DMS153 (cell line): ENCODE data around the gene HOXB4.
A peak's percentile ranks its signal among the peaks of the same experiment; 100 is the strongest.

Source experiments
- DNase-seq: peaks from one replicate; lab custom pipeline; 2025; lab: John Stamatoyannopoulos, UW

HOXB4 gene

DNA sequence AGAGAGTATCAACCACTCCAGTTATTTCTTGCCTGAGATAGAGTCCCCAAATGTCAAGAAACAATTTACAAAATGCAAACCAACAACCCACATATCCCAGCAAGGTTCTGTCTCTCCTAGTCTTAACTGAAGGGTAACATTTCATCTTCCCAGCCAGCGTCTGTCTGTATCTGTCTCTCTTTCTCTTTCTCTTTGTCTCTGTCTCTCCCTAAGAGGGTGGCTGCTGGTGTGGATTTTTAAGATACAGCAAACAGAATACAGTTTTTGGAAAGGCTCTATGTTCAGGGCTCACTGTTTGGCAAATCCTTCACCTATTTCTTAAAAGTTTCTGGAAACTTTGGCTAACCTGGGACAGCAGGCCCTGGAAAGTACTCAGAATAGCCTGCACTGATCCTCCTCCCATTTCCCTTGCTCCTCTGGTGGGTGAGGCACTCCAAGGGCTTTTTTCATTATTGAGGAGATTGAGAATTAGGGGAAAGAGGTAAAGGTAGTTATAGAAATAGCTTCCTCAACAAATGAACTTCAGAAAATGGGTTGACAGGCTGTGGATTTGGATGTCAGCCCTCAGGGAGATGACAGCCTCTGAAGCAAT is 6.2 kb downstream of the HOXB4 start:
- no peak for DNase-seq

GRCh38 chr17:48571024-48571818 is 6.9 kb downstream of the HOXB4 start:
- no peak for DNase-seq

DNA sequence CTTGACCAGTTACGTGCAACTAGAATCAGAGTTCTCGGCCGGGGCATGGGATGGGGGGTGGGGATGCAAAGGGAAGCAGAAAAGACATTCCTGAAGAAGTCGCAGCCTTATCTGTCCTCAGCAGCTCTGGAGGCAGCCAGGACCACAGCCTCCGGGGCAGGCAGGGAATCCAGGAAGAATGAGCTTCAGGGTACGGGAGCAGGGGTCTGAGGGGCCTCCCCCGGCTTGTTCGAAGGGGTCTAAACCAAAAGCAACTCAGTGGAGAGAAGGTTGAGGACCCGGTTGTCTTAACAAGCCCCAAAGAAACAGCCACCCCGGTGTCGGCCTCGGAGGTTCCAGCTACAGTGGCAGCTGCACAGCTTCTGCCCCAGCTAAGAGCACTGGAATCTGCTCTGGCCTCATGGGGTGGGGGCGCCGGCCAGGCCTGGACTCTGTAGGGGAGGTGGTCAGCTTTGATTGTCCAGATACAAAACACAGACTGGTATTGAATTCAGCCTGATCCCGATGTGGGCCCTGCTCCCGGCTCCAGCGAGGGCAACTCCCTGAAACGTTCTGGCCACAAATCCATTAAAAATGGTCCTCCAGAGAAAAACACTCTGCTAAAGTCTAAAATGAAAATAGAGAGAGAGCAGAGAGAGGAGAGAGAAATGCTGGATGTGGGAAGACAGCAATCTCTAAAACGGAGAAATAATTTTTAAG is 7.7 kb downstream of the HOXB4 start:
- DNase-seq, result no peak

GRCh38 chr17:48569674-48570324 is 8.4 kb downstream of the HOXB4 start:
- DNase-seq, result no peak

DNA sequence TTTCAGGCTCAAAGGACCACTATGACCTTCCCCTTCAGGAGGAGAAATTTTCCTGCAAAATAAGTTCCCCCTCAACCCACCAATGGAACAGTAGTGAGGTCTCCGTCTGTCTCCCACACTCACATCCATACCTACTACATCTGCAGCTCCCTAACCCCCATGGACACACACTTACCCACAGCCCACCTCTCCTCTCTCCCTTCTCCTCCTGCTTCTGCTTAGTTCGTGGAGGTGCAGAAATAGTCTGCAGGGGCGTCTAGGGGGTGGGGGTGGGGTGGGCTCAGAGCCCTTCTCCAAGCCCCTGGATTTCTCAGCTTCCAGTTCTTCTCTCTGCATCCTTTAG is 8.9 kb downstream of the HOXB4 start:
- DNase-seq, result no peak

- DNase-seq, result no peak
These were observed 9.5 kb downstream of the HOXB4 start for GRCh38 chr17:48568499-48569239.

- no peak for DNase-seq
These were observed 10.3 kb downstream of the HOXB4 start for GRCh38 chr17:48567646-48568354.

DNA sequence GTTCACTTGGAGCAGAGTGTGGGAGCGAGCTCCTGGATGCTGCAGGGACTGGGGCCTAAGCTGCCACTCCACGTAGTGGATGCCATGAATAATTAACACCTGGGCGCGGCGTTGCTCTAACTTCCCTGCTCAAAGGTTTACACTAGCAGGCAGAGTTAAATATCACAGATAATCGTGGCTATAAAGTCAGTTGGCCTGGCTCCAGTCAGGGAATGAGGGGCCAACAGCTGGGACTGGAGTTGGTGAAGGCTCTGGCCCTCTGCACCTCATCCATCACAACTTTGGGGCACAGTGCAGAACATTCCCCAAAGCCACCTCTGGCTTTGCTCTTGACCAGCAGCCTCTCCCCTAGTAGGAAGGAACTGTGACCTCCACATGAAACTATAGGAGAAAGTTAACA is 10.9 kb downstream of the HOXB4 start:
- DNase-seq, result peak; percentile 22

DNA sequence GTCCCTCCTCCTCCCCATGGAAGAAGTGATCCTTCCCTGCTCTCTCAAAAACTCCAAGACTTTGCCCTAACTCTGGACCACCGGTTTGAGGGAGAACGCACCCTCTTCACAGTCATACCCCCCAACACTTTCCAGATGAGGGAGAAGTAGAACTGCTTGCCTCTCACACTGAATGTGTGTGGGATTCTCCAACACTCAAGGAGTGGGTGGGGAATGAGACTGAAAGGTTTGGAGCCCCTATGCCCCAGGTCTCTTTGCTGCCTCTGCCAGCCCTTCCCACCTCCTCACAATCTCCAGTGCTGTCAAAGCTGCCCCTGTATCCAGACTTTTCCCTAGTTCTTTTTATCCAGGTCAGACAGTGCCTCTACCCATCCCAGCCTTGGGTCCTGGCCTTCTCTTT is 11.4 kb downstream of the HOXB4 start:
- no peak for DNase-seq

DNA sequence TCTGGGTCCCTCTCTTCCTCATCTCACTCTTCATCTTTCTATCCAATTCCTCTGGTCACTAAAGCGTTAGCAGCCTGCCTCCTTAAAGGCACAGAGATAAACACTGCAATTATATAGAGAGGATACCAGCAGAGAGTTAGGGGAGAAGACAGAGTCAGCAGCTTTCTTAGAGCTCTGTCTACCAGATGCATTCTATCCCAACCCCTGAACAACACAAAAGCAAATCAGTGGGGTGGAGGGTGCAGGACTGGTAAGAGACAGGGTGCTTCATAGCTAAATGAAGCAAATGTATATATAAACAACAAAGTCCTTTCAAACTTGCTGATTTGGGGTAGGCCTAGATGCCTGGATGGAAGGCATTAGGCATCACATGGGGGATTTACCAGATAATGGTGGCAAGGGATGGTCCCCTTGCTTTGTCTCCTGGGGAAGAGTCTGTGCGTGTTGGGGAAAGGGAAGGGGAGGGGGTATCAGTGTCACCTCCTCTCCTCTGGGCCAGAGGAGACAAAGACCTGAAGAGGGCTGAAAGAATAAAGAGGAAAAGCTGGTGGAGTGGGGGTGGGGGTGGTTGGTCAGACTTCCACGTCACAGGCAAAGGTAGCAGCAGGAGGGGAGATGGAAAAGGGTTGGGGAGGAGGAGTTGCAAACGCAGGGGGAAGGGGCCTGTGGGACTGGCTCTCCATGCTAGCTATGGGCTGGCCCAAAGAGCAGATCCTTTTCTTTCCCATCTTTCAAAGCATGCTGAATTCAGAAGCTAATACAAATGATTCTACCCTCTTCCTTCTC is 12.0 kb downstream of the HOXB4 start:
- DNase-seq, result no peak

DNA sequence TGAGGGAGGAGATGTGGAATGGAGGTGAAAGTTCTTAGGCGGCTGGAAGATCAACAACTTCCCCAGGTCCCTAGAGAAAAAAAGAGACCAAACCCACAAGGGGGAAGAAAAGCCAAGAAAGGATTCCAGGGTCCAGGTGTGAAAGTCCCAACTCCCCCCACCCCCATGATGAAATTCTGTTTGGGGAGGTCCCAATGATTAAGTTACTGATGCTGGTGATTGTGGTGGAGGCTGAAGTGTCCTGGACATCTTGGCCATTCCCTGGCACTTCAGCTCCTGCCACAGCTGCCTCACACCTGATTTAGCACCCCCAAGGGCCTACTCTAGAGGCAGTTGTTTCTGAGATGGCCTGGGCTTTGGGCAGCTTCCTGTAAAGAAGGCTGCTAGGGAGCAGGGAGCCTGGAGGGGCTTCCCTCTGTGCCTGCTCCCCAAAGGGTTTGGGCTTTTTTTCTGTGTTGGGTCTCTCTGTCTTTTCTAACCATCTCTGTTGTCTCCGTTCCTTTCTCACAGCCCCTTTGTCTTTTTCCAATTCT is 13.1 kb downstream of the HOXB4 start:
- DNase-seq, result no peak

GRCh38 chr17:48564188-48565021 is 13.7 kb downstream of the HOXB4 start:
- no peak for DNase-seq

- DNase-seq, result no peak
These were observed 14.3 kb downstream of the HOXB4 start for GRCh38 chr17:48563867-48564187.

GRCh38 chr17:48563385-48563838 is 14.7 kb downstream of the HOXB4 start:
- DNase-seq, result no peak

DNA sequence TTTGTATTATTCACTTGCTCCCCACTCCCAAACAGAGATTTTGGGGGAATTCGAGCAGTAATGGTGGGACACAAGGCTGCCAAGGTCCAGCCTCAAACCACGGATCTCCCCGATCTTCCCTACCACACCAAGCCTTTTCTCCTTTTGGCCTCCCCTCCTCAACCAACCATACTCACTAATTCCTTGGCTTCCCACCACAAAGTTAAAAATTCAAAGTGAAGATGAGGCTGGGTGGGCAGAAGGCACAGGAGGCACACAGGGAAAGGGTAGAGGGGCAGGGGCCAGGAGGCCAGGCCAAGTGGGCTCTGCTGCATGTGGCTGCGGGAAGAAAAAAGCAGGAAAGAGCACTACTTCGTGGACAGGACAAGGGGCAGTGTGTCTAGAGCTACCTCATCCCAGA is 15.2 kb downstream of the HOXB4 start:
- DNase-seq, result no peak

GRCh38 chr17:48561884-48562810 is 16.0 kb downstream of the HOXB4 start:
- DNase-seq, result no peak

DNA sequence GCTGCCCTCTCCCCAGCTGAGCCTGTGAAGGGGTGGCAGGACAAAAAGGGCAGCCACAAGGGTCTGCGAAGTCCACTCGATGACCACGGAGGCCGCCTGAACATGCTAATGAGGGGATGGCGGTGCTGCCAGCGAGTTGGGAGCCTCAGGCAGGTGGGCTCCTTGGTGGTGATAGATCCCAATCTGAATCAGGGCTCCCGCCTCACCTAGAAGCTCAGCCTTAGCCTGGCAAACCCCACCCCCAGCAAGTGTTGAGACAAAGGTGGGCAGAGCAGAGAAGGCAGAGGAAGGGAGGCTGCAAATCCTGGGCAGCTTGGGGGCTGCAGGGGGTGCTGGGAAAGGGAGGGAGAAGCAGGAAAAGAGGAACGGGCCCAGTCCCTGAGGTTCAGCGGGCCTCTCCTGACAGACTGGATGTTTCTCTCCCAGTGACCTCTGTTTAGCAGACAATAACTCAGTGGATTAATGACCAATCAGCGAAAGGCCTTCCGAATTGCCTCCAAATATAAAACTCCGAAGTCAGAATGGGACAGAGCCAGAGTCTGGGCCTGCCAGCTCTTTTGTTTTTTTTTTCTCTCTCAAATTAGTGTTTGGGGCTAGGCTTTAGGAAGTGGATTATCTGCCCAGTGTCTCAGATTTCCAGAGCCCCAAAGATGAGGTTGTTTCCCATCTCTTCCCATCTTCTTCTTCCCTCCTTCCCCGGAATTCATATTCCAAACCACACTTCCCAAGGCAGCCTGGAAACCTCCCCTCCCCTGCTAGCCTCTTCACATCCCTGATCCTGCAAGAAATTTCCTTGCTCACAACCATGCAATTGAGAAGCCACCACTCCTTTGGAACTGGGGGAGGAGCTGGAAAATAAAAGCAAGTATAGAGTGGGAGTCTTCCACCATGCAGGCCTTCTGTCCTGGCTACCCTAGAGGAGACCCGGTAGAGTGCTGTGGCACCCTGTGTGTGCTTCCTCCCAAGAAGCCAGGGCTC is 18.0 kb downstream of the HOXB4 start:
- no peak for DNase-seq
